H9 (cell line): ENCODE data around the gene MUC22. TPM values are rescaled to one million over a fixed set of nuclear protein-coding genes. Genes with fewer than 3 reads are reported as not detected.

Source experiments
- DNase-seq: peaks from one replicate; pipeline ENCODE4 v3.0.0-alpha.2; 2017
- H2AFZ ChIP-seq: one replicate; pipeline ENCODE4 v1.6.1; 2013; ENCODE audit warnings: mild to moderate bottlenecking, low read length, control low read depth, moderate library complexity
- H2AK5ac ChIP-seq: 2 replicates; pipeline ENCODE4 v1.6.1; 2013; ENCODE audit warnings: low read length, control low read depth, mixed read lengths; ENCODE audit not compliant: insufficient read length
- H2BK120ac ChIP-seq: one replicate; pipeline ENCODE4 v1.6.1; 2013; ENCODE audit warnings: low read depth, mild to moderate bottlenecking, low read length, control low read depth, inconsistent platforms; ENCODE audit not compliant: poor library complexity, severe bottlenecking
- H2BK12ac ChIP-seq: 2 replicates; pipeline ENCODE4 v1.6.1; 2013; ENCODE audit warnings: low read length, control low read depth, mixed read lengths, low read depth; ENCODE audit not compliant: insufficient read length
- H2BK15ac ChIP-seq: 2 replicates; pipeline ENCODE4 v1.6.1; 2013; ENCODE audit warnings: low read depth, low read length, control low read depth
- H2BK20ac ChIP-seq: one replicate; pipeline ENCODE4 v1.6.1; 2013; ENCODE audit warnings: low read depth, mild to moderate bottlenecking, low read length, control low read depth, inconsistent platforms; ENCODE audit not compliant: poor library complexity, severe bottlenecking
- H2BK5ac ChIP-seq: 2 replicates; pipeline ENCODE4 v1.6.1; 2013; ENCODE audit warnings: low read length, control low read depth, mixed read lengths; ENCODE audit not compliant: insufficient read length
- H3K14ac ChIP-seq: 2 replicates; pipeline ENCODE4 v1.6.1; 2013; ENCODE audit warnings: low read length, control low read depth; ENCODE audit not compliant: insufficient read depth
- H3K18ac ChIP-seq: 2 replicates; pipeline ENCODE4 v1.6.1; 2013; ENCODE audit warnings: low read depth, mild to moderate bottlenecking, mixed read lengths, low read length, control low read depth; ENCODE audit not compliant: insufficient read length
- H3K23ac ChIP-seq: 2 replicates; pipeline ENCODE4 v1.6.1; 2013; ENCODE audit warnings: low read length, control low read depth, mixed read lengths, low read depth; ENCODE audit not compliant: insufficient read length
- H3K23me2 ChIP-seq: 2 replicates; pipeline ENCODE4 v1.6.1; 2013; ENCODE audit warnings: low read depth, mild to moderate bottlenecking, mixed read lengths, low read length, control low read depth; ENCODE audit not compliant: insufficient read length, poor library complexity, severe bottlenecking
- H3K27ac ChIP-seq: 2 replicates; pipeline ENCODE4 v1.5.1; 2013; ENCODE audit warnings: low read length, control low read depth, mixed read lengths, low read depth; ENCODE audit not compliant: insufficient read length
- H3K27me3 ChIP-seq: 2 replicates; pipeline ENCODE4 v1.6.1; 2013; ENCODE audit warnings: low read length, control low read depth, inconsistent platforms; ENCODE audit not compliant: insufficient read depth
- H3K4ac ChIP-seq: 2 replicates; pipeline ENCODE4 v1.6.1; 2013; ENCODE audit warnings: low read depth, mild to moderate bottlenecking, control low read depth, inconsistent platforms, low read length, moderate library complexity
- H3K4me1 ChIP-seq: 2 replicates; pipeline ENCODE4 v1.6.1; 2013; ENCODE audit warnings: low read length, control low read depth, inconsistent platforms; ENCODE audit not compliant: insufficient read depth
- H3K4me2 ChIP-seq: 2 replicates; pipeline ENCODE4 v1.6.1; 2013; ENCODE audit warnings: low read length, control low read depth, mixed read lengths; ENCODE audit not compliant: insufficient read length, insufficient read depth
- H3K56ac ChIP-seq: 2 replicates; pipeline ENCODE4 v1.6.1; 2013; ENCODE audit warnings: low read depth, mild to moderate bottlenecking, mixed read lengths, low read length, control low read depth; ENCODE audit not compliant: insufficient read length
- H3K79me1 ChIP-seq: 2 replicates; pipeline ENCODE4 v1.6.1; 2013; ENCODE audit warnings: low read depth, mild to moderate bottlenecking, moderate library complexity, low read length, control low read depth, inconsistent platforms; ENCODE audit not compliant: insufficient read depth, poor library complexity, severe bottlenecking
- H3K79me2 ChIP-seq: 2 replicates; pipeline ENCODE4 v1.6.1; 2013; ENCODE audit warnings: low read length, control low read depth, inconsistent platforms; ENCODE audit not compliant: insufficient read depth
- H3K9ac ChIP-seq: 2 replicates; pipeline ENCODE4 v1.6.1; 2013; ENCODE audit warnings: low read length, control low read depth, mixed read lengths; ENCODE audit not compliant: insufficient read length; ENCODE audit errors: extremely low read depth
- H3K9me3 ChIP-seq: one replicate; pipeline ENCODE4 v1.6.1; 2013; ENCODE audit warnings: low read depth, low read length, inconsistent platforms; ENCODE audit not compliant: control insufficient read depth
- H3T11ph ChIP-seq: one replicate; pipeline ENCODE4 v1.6.1; 2013; ENCODE audit warnings: mild to moderate bottlenecking, low read length, control low read depth, inconsistent platforms
- H4K20me1 ChIP-seq: one replicate; pipeline ENCODE4 v1.6.1; 2013; ENCODE audit not compliant: control insufficient read depth, insufficient read length, insufficient read depth
- H4K5ac ChIP-seq: 2 replicates; pipeline ENCODE4 v1.6.1; 2013; ENCODE audit warnings: low read depth, mild to moderate bottlenecking, mixed read lengths, low read length, control low read depth; ENCODE audit not compliant: insufficient read length
- H4K8ac ChIP-seq: replicated peaks from 2 replicates; pipeline ENCODE4 v1.6.1; 2013; ENCODE audit warnings: low read length, control low read depth, mixed read lengths, low read depth; ENCODE audit not compliant: insufficient read length
- H4K91ac ChIP-seq: 2 replicates; pipeline ENCODE4 v1.6.1; 2013; ENCODE audit warnings: low read depth, mild to moderate bottlenecking, moderate library complexity, mixed read lengths, low read length, control low read depth; ENCODE audit not compliant: insufficient read length
- H3K27ac Mint-ChIP-seq, 3 experiments: 2 replicates in 2 of 3; 3 replicates in 1 of 3; pipeline ENCODE4 v1.8.0; 2020 to 2021; ENCODE audit warnings: mixed read lengths in 3 of 3, mild to moderate bottlenecking in 1 of 3, moderate library complexity in 1 of 3
- H3K27me3 Mint-ChIP-seq: 2 replicates; pipeline ENCODE4 v1.8.0; 2021; ENCODE audit warnings: low read depth, mild to moderate bottlenecking, moderate library complexity, mixed read lengths
- H3K36me3 Mint-ChIP-seq, 3 experiments: 2 replicates in 2 of 3; 3 replicates in 1 of 3; pipeline ENCODE4 v1.8.0; 2020 to 2021; ENCODE audit warnings: low read depth in 3 of 3, mixed read lengths in 3 of 3; ENCODE audit not compliant: insufficient read depth in 1 of 3
- H3K4me1 Mint-ChIP-seq, 2 experiments: 2 replicates each; pipeline ENCODE4 v1.8.0; 2020; ENCODE audit warnings: mixed read lengths in 2 of 2
- H3K4me3 Mint-ChIP-seq, 2 experiments: 2 replicates in 1 of 2; 3 replicates in 1 of 2; pipeline ENCODE4 v1.8.0; 2020 to 2021; ENCODE audit warnings: mild to moderate bottlenecking in 2 of 2, mixed read lengths in 2 of 2, moderate library complexity in 1 of 2
- H3K9me3 Mint-ChIP-seq, 2 experiments: 2 replicates in 1 of 2; 3 replicates in 1 of 2; pipeline ENCODE4 v1.8.0; 2020; ENCODE audit warnings: mild to moderate bottlenecking in 2 of 2, mixed read lengths in 2 of 2, moderate library complexity in 1 of 2
- WGBS: extraction: QIAGEN DNeasy Blood & Tissue Kit; methylation state at CpG from one replicate; pipeline ENCODE4 v1.1.7; 2013; ENCODE audit warnings: missing lambda C conversion rate, low lambda C conversion rate, mixed read lengths; ENCODE audit not compliant: insufficient read length; ENCODE audit errors: extremely low coverage; 5-methylcytosine and 5-hydroxymethylcytosine counted together
- total RNA-seq: library from RNA; stranded (reverse); gene quantifications from 2 replicates; pipeline ENCODE4 v1.2.1, GENCODE V29; 2021
- TF ChIP-seq, protein P1 (sequence below): fragments of 200-600 bp; sonication (generic); conservative IDR thresholded peaks from 3 replicates; pipeline ENCODE4 v1.8.0; 2021; ENCODE audit warnings: antibody characterized with exemption, mild to moderate bottlenecking

MUC22 gene
- total RNA-seq, 1 experiment from 2014 or later: not detected

DNA sequence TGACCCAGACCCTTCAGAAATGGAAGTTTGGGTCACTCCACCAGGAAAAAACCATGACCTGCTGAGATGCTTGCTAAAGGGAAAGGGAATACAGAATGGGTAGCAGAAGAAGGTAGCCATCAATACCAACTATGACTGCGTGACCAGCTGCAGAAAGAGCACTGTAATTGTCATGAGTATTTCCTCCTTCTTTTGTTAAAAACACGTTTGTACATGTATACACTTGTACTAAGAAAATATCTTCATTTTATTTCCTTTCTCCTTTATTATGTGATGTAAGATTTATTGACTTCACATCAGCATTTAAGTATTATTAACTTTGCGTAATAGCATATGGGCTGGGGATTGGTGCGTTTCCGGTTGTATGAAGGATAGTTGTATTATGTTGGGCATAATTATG is 39.3 kb upstream of the MUC22 start:
- H4K5ac ChIP-seq: no peak overlapping the region
- H3K79me1 ChIP-seq: no peaks in the 10 kb centered on the region
- H3K56ac ChIP-seq: no peak overlapping the region
- no peak overlapping the region for H2BK12ac ChIP-seq
- H2BK20ac ChIP-seq: no peak overlapping the region
- no peak overlapping the region for H3K18ac ChIP-seq
- H2BK120ac ChIP-seq: no peak overlapping the region
- no peak overlapping the region for H3K4me3 Mint-ChIP-seq
- peaks cover 6% of the 10 kb centered on the region for H3K27me3 Mint-ChIP-seq
- no peak overlapping the region for H3K27ac ChIP-seq
- no peaks in the 10 kb centered on the region; the same call in 1 of the 2 replicates for H3K4me1 ChIP-seq
- no peaks in the 10 kb centered on the region for H3K27me3 ChIP-seq
- no peak overlapping the region for H3K4me2 ChIP-seq
- H3K27ac Mint-ChIP-seq: no peak overlapping the region
- no peaks in the 10 kb centered on the region for H3K9me3 ChIP-seq
- H3K9me3 Mint-ChIP-seq: no peaks in the 10 kb centered on the region
- no peak overlapping the region for H3K14ac ChIP-seq
- TF ChIP-seq, protein P1, sequence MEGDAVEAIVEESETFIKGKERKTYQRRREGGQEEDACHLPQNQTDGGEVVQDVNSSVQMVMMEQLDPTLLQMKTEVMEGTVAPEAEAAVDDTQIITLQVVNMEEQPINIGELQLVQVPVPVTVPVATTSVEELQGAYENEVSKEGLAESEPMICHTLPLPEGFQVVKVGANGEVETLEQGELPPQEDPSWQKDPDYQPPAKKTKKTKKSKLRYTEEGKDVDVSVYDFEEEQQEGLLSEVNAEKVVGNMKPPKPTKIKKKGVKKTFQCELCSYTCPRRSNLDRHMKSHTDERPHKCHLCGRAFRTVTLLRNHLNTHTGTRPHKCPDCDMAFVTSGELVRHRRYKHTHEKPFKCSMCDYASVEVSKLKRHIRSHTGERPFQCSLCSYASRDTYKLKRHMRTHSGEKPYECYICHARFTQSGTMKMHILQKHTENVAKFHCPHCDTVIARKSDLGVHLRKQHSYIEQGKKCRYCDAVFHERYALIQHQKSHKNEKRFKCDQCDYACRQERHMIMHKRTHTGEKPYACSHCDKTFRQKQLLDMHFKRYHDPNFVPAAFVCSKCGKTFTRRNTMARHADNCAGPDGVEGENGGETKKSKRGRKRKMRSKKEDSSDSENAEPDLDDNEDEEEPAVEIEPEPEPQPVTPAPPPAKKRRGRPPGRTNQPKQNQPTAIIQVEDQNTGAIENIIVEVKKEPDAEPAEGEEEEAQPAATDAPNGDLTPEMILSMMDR: no peak
- no peak overlapping the region for H2AK5ac ChIP-seq
- DNase-seq: no peak
- no peak overlapping the region for H2BK15ac ChIP-seq
- H3K23ac ChIP-seq: no peak overlapping the region
- no peak overlapping the region for H4K91ac ChIP-seq
- no peaks in the 10 kb centered on the region for H4K20me1 ChIP-seq
- H2BK5ac ChIP-seq: no peak overlapping the region
- no peak overlapping the region for H2AFZ ChIP-seq
- H3K4me1 Mint-ChIP-seq: peaks cover 9 to 11% of the 10 kb centered on the region in 2 experiments
- WGBS: no CpG with 5 or more reads among the region's 5 CpGs
- no peaks in the 10 kb centered on the region for H3K79me2 ChIP-seq
- no peaks in the 10 kb centered on the region for H3K36me3 Mint-ChIP-seq
- H3K4ac ChIP-seq: no peak overlapping the region
- H3K23me2 ChIP-seq: no peaks in the 10 kb centered on the region
- H3T11ph ChIP-seq: no peak overlapping the region
- H3K9ac ChIP-seq: no peak overlapping the region
- no peak overlapping the region for H4K8ac ChIP-seq
